IMR-90 (cell line): Measurements from ENCODE around the gene RANBP9. TPM values are rescaled to one million over a fixed set of nuclear protein-coding genes. Genes with fewer than 3 reads are reported as not detected.

Experiments
- ATAC-seq: fragments of 200-7000 bp; cut with Tn5 transposase; 2 replicates; pipeline ENCODE4 v1.9.1; 2020; ENCODE audit warnings: low read depth, mild to moderate bottlenecking, moderate library complexity
- BruUV-seq: library from RNA; stranded (reverse); fragments of 400-500 nt; replicated peaks from 2 replicates; lab custom pipeline; 2021; lab: Mats Ljungman, UMichigan
- CTCF ChIA-PET: fragments of 300-600 bp; formaldehyde crosslinking; extraction: SDS; loops from one replicate; lab custom pipeline; 2021; ENCODE audit warnings: antibody characterized with exemption; lab: Yijun Ruan, JAX
- POLR2A ChIA-PET: fragments of 300-600 bp; sonication (Branson Sonifier 250); formaldehyde crosslinking; loops from one replicate; lab custom pipeline; 2022; ENCODE audit warnings: antibody characterized with exemption; ENCODE audit not compliant: unreplicated experiment; lab: Charles Lee
- DNase-seq: peaks from one replicate; pipeline ENCODE4 v3.0.0; 2013
- H2AFZ ChIP-seq: replicated peaks from 2 replicates; pipeline ENCODE3; 2013; ENCODE audit warnings: low read length, mild to moderate bottlenecking; ENCODE audit not compliant: poor library complexity
- H2AK5ac ChIP-seq: 2 replicates; pipeline ENCODE4 v1.6.1; 2013; ENCODE audit warnings: low read depth, low read length, inconsistent platforms
- H2AK9ac ChIP-seq: replicated peaks from 2 replicates; pipeline ENCODE3; 2013; ENCODE audit warnings: mild to moderate bottlenecking, low read depth, low read length, moderate library complexity; ENCODE audit not compliant: poor library complexity
- H2BK120ac ChIP-seq: 2 replicates; pipeline ENCODE4 v1.6.1; 2013; ENCODE audit warnings: low read depth, low read length, inconsistent platforms
- H2BK15ac ChIP-seq: 3 replicates; pipeline ENCODE4 v1.6.1; 2013; ENCODE audit warnings: low read depth, low read length, inconsistent platforms
- H2BK20ac ChIP-seq: 2 replicates; pipeline ENCODE4 v1.6.1; 2013; ENCODE audit warnings: low read depth, mild to moderate bottlenecking, inconsistent platforms, low read length, moderate library complexity
- H2BK5ac ChIP-seq: 2 replicates; pipeline ENCODE4 v1.6.1; 2013; ENCODE audit warnings: mild to moderate bottlenecking, low read depth, low read length, inconsistent platforms; ENCODE audit not compliant: poor library complexity, severe bottlenecking
- H3K14ac ChIP-seq: replicated peaks from 2 replicates; pipeline ENCODE4 v1.6.1; 2013; ENCODE audit warnings: low read depth, low read length, inconsistent platforms
- H3K18ac ChIP-seq: 2 replicates; pipeline ENCODE4 v1.6.1; 2013; ENCODE audit warnings: low read depth, low read length, control low read depth
- H3K23ac ChIP-seq: 2 replicates; pipeline ENCODE4 v1.6.1; 2013; ENCODE audit warnings: low read depth, low read length, inconsistent platforms
- H3K27ac ChIP-seq: 2 replicates; pipeline ENCODE4 v1.5.1; 2013; ENCODE audit warnings: mild to moderate bottlenecking, control low read depth, low read length; ENCODE audit not compliant: insufficient read depth
- H3K27me3 ChIP-seq: 2 replicates; pipeline ENCODE4 v1.6.1; 2013; ENCODE audit warnings: low read length; ENCODE audit not compliant: control insufficient read depth, insufficient read depth
- H3K36me3 ChIP-seq: 2 replicates; pipeline ENCODE4 v1.6.1; 2013; ENCODE audit warnings: low read length, mixed read lengths; ENCODE audit not compliant: control insufficient read depth, insufficient read depth
- H3K4ac ChIP-seq: 2 replicates; pipeline ENCODE4 v1.6.1; 2013; ENCODE audit warnings: low read depth, low read length, inconsistent platforms
- H3K4me1 ChIP-seq: 2 replicates; pipeline ENCODE4 v1.6.1; 2013; ENCODE audit warnings: low read length, mixed read lengths; ENCODE audit not compliant: control insufficient read depth, insufficient read depth
- H3K4me2 ChIP-seq: 2 replicates; pipeline ENCODE4 v1.6.1; 2013; ENCODE audit warnings: low read depth, mild to moderate bottlenecking, control low read depth, low read length, moderate library complexity
- H3K4me3 ChIP-seq: 2 replicates; pipeline ENCODE4 v1.5.1; 2013; ENCODE audit warnings: low read depth, mild to moderate bottlenecking, control low read depth, low read length, moderate library complexity; ENCODE audit not compliant: insufficient read depth
- H3K56ac ChIP-seq: 2 replicates; pipeline ENCODE4 v1.6.1; 2013; ENCODE audit warnings: low read length, inconsistent platforms; ENCODE audit not compliant: insufficient read depth; ENCODE audit errors: extremely low read depth
- H3K79me1 ChIP-seq, 2 experiments: 2 replicates each; pipeline ENCODE4 v1.6.1; 2013; ENCODE audit warnings: low read length in 2 of 2, inconsistent platforms in 1 of 2, low read depth in 1 of 2
- H3K9ac ChIP-seq: 2 replicates; pipeline ENCODE4 v1.6.1; 2013; ENCODE audit warnings: low read depth, low read length, control low read depth
- H3K9me1 ChIP-seq: 2 replicates; pipeline ENCODE4 v1.6.1; 2013; ENCODE audit warnings: low read length, inconsistent platforms; ENCODE audit not compliant: insufficient read depth
- H3K9me3 ChIP-seq: 2 replicates; pipeline ENCODE4 v1.6.1; 2013; ENCODE audit warnings: low read length; ENCODE audit not compliant: control insufficient read depth, insufficient read depth
- H4K20me1 ChIP-seq: 2 replicates; pipeline ENCODE4 v1.6.1; 2013; ENCODE audit warnings: low read length, inconsistent platforms; ENCODE audit not compliant: insufficient read depth
- H4K5ac ChIP-seq: 2 replicates; pipeline ENCODE4 v1.6.1; 2013; ENCODE audit warnings: mild to moderate bottlenecking, low read depth, low read length, control low read depth
- H4K8ac ChIP-seq, 2 experiments: 2 replicates each; pipeline ENCODE4 v1.6.1; 2013; ENCODE audit warnings: low read depth in 2 of 2, low read length in 2 of 2, control low read depth in 1 of 2, inconsistent platforms in 1 of 2
- H4K91ac ChIP-seq: 2 replicates; pipeline ENCODE4 v1.6.1; 2013; ENCODE audit warnings: low read depth, low read length, inconsistent platforms; ENCODE audit not compliant: insufficient read depth
- BHLHE40 ChIP-seq: fragments of 150-350 bp; IDR thresholded peaks from 2 replicates; pipeline ENCODE4 v1.6.1; 2016; ENCODE audit warnings: mild to moderate bottlenecking, low read depth, low read length
- CEBPB ChIP-seq: IDR thresholded peaks from 2 replicates; pipeline ENCODE4 v1.6.1; 2012; ENCODE audit warnings: low read depth, low read length, improper control_type of control experiment
- CHD1 ChIP-seq: IDR thresholded peaks from 2 replicates; pipeline ENCODE4 v1.6.1; 2012; ENCODE audit warnings: low read depth, low read length, improper control_type of control experiment
- FOS ChIP-seq: fragments of 150-350 bp; IDR thresholded peaks from 2 replicates; pipeline ENCODE4 v1.6.1; 2016; ENCODE audit warnings: low read depth, low read length
- MAFK ChIP-seq: IDR thresholded peaks from 2 replicates; pipeline ENCODE4 v1.6.1; 2012; ENCODE audit warnings: low read depth, low read length, improper control_type of control experiment
- MXI1 ChIP-seq: IDR thresholded peaks from 2 replicates; pipeline ENCODE4 v1.6.1; 2012; ENCODE audit warnings: low read depth, mild to moderate bottlenecking, low read length, moderate library complexity, borderline replicate concordance
- NFE2L2 ChIP-seq: fragments of 150-350 bp; IDR thresholded peaks from 2 replicates; pipeline ENCODE4 v1.6.1; 2016; ENCODE audit warnings: low read depth, mild to moderate bottlenecking, low read length
- POLR2A ChIP-seq: IDR thresholded peaks from 2 replicates; pipeline ENCODE4 v1.6.1; 2012; ENCODE audit warnings: mild to moderate bottlenecking, low read depth, low read length
- RAD21 ChIP-seq: IDR thresholded peaks from 2 replicates; pipeline ENCODE4 v1.6.1; 2012; ENCODE audit warnings: low read length, improper control_type of control experiment
- RCOR1 ChIP-seq: IDR thresholded peaks from 2 replicates; pipeline ENCODE4 v1.6.1; 2012; ENCODE audit warnings: mild to moderate bottlenecking, low read length, improper control_type of control experiment; ENCODE audit not compliant: insufficient replicate concordance
- RFX5 ChIP-seq: IDR thresholded peaks from 2 replicates; pipeline ENCODE4 v1.8.0; 2012; ENCODE audit warnings: low read depth, mild to moderate bottlenecking, low read length, moderate library complexity
- SMC3 ChIP-seq: fragments of 150-350 bp; IDR thresholded peaks from 2 replicates; pipeline ENCODE4 v1.6.1; 2016; ENCODE audit warnings: low read depth, mild to moderate bottlenecking, antibody characterized with exemption, low read length, moderate library complexity
- WGBS, 2 experiments: methylation state at CpG; one replicate each; pipeline versions ENCODE4 v1.1.5 to v1.1.7; 2013; ENCODE audit warnings: missing lambda C conversion rate in 2 of 2; ENCODE audit not compliant: insufficient read length in 1 of 2; ENCODE audit errors: extremely low coverage in 2 of 2; 5-methylcytosine and 5-hydroxymethylcytosine counted together
- dilution Hi-C: fragments of 300-500 bp; cut with HindIII; formaldehyde crosslinking; loops from one replicate; pipeline ENCODE4 v1.14.3; 2018; ENCODE audit warnings: low sequenced_read_pairs; ENCODE audit not compliant: unreplicated experiment
- in situ Hi-C: fragments of 300-500 bp; cut with MboI; formaldehyde crosslinking; loops from 3 replicates; pipeline ENCODE4 v1.14.3; 2019; ENCODE audit warnings: low sequenced_read_pairs, inconsistent platforms, mixed read lengths
- intact Hi-C: fragments of 100-400 bp; cut with micrococcal nuclease; formaldehyde crosslinking; loops from 2 replicates; pipeline ENCODE4 v1.10.0; 2022
- polyA plus RNA-seq, 3 experiments: library from polyadenylated mRNA; depleted of rRNA; stranded (reverse); fragments of >200 nt; gene quantifications; 2 replicates each; pipeline ENCODE4 v1.2.3, GENCODE V29; 2012; ENCODE audit warnings: low replicate concordance in 1 of 3
- total RNA-seq: library from RNA; depleted of rRNA; stranded (reverse); fragments of >200 nt; gene quantifications from 2 replicates; pipeline ENCODE4 v1.2.3, GENCODE V29; 2012
- TF ChIP-seq, protein P1 (sequence below): conservative IDR thresholded peaks from 2 replicates; pipeline ENCODE4 v1.5.1; 2012; ENCODE audit warnings: mild to moderate bottlenecking, low read depth, low read length, improper control_type of control experiment
- TF ChIP-seq, protein P2 (sequence below): fragments of 150-350 bp; IDR thresholded peaks from 2 replicates; pipeline ENCODE4 v1.6.1; 2016; ENCODE audit warnings: low read depth, mild to moderate bottlenecking, low read length, moderate library complexity, borderline replicate concordance
- TF ChIP-seq, protein P3 (sequence below): fragments of 150-350 bp; IDR thresholded peaks from 2 replicates; pipeline ENCODE4 v1.6.1; 2017; ENCODE audit warnings: mild to moderate bottlenecking, antibody characterized with exemption, low read length, low read depth

Gene RANBP9
- total and polyA plus RNA-seq, 2 of the 4 experiments (the other 2 are of a cell fraction): 17.7 to 27.8 TPM

DNA sequence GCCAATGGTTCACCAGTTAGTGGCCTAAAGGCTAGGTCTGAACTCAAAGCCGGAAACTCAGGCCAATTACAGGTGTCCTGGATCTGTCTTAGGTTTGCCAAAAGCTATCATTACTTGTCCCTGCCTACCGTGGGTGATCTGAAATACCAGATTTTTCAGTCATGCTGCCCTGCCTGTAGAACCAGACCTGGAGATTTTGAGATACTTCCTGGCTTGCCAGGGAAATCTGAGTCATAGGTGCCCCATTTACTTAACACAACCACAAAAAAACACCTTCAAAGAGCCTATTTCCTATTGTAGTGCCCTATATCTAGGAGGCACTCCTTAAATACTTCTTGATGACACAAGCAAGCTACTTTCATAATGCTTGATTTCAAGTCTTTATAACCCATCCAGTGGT is 13.9 kb upstream of the RANBP9 start:
- no CpG with 5 or more reads among the region's 2 CpGs for WGBS, 2 experiments
- no peak overlapping the region for H2AFZ ChIP-seq
- no peak overlapping the region for H3K9ac ChIP-seq
- H3K36me3 ChIP-seq: no peaks in the 10 kb centered on the region
- no peak overlapping the region for H3K18ac ChIP-seq
- H3K9me3 ChIP-seq: no peaks in the 10 kb centered on the region
- H4K91ac ChIP-seq: no peak overlapping the region
- POLR2A ChIA-PET: no interaction called here
- H4K20me1 ChIP-seq: no peaks in the 10 kb centered on the region
- CTCF ChIA-PET: no interaction called here
- no peak overlapping the region for H3K4me3 ChIP-seq
- H2BK120ac ChIP-seq: no peak overlapping the region
- peak; percentile 12 for DNase-seq
- no peaks in the 10 kb centered on the region for H3K79me1 ChIP-seq
- no peak overlapping the region for H2BK20ac ChIP-seq
- no peak overlapping the region for H3K4ac ChIP-seq
- dilution Hi-C loops (no loop called here), intact Hi-C loops (no loop called here), in situ Hi-C loops (no loop called here)
- H3K27ac ChIP-seq: no peak overlapping the region
- H3K4me2 ChIP-seq: no peak overlapping the region
- no peak overlapping the region for H3K56ac ChIP-seq
- no peak overlapping the region for H3K14ac ChIP-seq
- H3K23ac ChIP-seq: no peak overlapping the region
- H2AK5ac ChIP-seq: no peak overlapping the region
- H4K5ac ChIP-seq: no peak overlapping the region
- H3K9me1 ChIP-seq: no peaks in the 10 kb centered on the region; the same call in 1 of the 2 replicates
- H2AK9ac ChIP-seq: no peak overlapping the region
- no peaks in the 10 kb centered on the region for H3K4me1 ChIP-seq
- H4K8ac ChIP-seq: no peak overlapping the region
- H2BK5ac ChIP-seq: no peak overlapping the region
- no TSS peak for BruUV-seq
- H3K27me3 ChIP-seq: no peaks in the 10 kb centered on the region; the same call in 1 of the 2 replicates
- H2BK15ac ChIP-seq: no peak overlapping the region
- TF ChIP-seq, protein P1, sequence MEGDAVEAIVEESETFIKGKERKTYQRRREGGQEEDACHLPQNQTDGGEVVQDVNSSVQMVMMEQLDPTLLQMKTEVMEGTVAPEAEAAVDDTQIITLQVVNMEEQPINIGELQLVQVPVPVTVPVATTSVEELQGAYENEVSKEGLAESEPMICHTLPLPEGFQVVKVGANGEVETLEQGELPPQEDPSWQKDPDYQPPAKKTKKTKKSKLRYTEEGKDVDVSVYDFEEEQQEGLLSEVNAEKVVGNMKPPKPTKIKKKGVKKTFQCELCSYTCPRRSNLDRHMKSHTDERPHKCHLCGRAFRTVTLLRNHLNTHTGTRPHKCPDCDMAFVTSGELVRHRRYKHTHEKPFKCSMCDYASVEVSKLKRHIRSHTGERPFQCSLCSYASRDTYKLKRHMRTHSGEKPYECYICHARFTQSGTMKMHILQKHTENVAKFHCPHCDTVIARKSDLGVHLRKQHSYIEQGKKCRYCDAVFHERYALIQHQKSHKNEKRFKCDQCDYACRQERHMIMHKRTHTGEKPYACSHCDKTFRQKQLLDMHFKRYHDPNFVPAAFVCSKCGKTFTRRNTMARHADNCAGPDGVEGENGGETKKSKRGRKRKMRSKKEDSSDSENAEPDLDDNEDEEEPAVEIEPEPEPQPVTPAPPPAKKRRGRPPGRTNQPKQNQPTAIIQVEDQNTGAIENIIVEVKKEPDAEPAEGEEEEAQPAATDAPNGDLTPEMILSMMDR: no peak
- TF ChIP-seq MAFK (no peak), POLR2A (no peak), SMC3 (no peak), CHD1 (no peak), MXI1 (no peak), RCOR1 (no peak), RFX5 (no peak), FOS (no peak), RAD21 (no peak), BHLHE40 (no peak), NFE2L2 (no peak), CEBPB (no peak)
- TF ChIP-seq, protein P2, sequence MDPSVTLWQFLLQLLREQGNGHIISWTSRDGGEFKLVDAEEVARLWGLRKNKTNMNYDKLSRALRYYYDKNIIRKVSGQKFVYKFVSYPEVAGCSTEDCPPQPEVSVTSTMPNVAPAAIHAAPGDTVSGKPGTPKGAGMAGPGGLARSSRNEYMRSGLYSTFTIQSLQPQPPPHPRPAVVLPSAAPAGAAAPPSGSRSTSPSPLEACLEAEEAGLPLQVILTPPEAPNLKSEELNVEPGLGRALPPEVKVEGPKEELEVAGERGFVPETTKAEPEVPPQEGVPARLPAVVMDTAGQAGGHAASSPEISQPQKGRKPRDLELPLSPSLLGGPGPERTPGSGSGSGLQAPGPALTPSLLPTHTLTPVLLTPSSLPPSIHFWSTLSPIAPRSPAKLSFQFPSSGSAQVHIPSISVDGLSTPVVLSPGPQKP: no peak
- TF ChIP-seq, protein P3, sequence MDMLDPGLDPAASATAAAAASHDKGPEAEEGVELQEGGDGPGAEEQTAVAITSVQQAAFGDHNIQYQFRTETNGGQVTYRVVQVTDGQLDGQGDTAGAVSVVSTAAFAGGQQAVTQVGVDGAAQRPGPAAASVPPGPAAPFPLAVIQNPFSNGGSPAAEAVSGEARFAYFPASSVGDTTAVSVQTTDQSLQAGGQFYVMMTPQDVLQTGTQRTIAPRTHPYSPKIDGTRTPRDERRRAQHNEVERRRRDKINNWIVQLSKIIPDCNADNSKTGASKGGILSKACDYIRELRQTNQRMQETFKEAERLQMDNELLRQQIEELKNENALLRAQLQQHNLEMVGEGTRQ: no peak
- ATAC-seq: no peak
